K562 (cell line): Measurements from ENCODE around the gene PBX1. TPM values are rescaled to one million over a fixed set of nuclear protein-coding genes. Genes with fewer than 3 reads are reported as not detected.

ENCODE experiments used
- ATAC-seq: fragments of 200-7000 bp; cut with Tn5 transposase; 3 replicates; pipeline ENCODE4 v1.9.1; 2020; ENCODE audit warnings: moderate library complexity
- BruUV-seq: library from RNA; stranded (reverse); fragments of 400-500 nt; replicated peaks from 2 replicates; lab custom pipeline; 2021; lab: Mats Ljungman, UMichigan
- CTCF ChIA-PET: fragments of 300-600 bp; formaldehyde crosslinking; extraction: SDS; loops from one replicate; lab custom pipeline; 2021; ENCODE audit warnings: low intra/inter-chr PET ratio; lab: Yijun Ruan, JAX
- POLR2A ChIA-PET: fragments of 300-600, 350-650 bp; sonication (Branson Sonifier 250); formaldehyde crosslinking; extraction: SDS; loops from one replicate; lab custom pipeline; 2021; ENCODE audit warnings: antibody characterized with exemption, inconsistent platforms; lab: Yijun Ruan, JAX
- DNase-seq, 4 experiments: peaks; one replicate each; pipeline versions ENCODE4 v3.0.0 to v3.0.0-alpha.2; 2011 to 2018; ENCODE audit warnings: low spot score in 3 of 4, mixed read lengths in 3 of 4; ENCODE audit errors: extremely low read depth in 1 of 4
- FAIRE-seq: peaks from 2 replicates; lab custom pipeline; 2011; peaks lifted over from hg19 to GRCh38; lab: Jason Lieb, UNC
- H2AFZ ChIP-seq: 2 replicates; pipeline ENCODE4 v1.6.0; 2011; ENCODE audit warnings: low read depth, low read length, control low read depth, inconsistent platforms
- H3K27ac ChIP-seq: fragments of 200-600 bp; 3 replicates; pipeline ENCODE4 v1.8.0; 2011; ENCODE audit warnings: low read depth, mild to moderate bottlenecking, control low read depth, inconsistent platforms, low read length, moderate library complexity, mixed read lengths; ENCODE audit errors: extremely low read depth
- H3K27me3 ChIP-seq, 2 experiments: fragments of 300-600 bp in 1 of 2; 2 replicates in 1 of 2; 3 replicates in 1 of 2; pipeline versions ENCODE4 v1.6.0 to v1.8.0; 2011; ENCODE audit warnings: inconsistent platforms in 2 of 2, low read length in 2 of 2, mild to moderate bottlenecking in 1 of 2, mixed read lengths in 1 of 2, moderate library complexity in 1 of 2; ENCODE audit not compliant: control insufficient read depth in 2 of 2, insufficient read depth in 2 of 2
- H3K36me3 ChIP-seq: fragments of 300-600 bp; 3 replicates; pipeline ENCODE4 v1.8.0; 2011; ENCODE audit warnings: mild to moderate bottlenecking, low read length, inconsistent platforms; ENCODE audit not compliant: control insufficient read depth, insufficient read depth
- H3K4me1 ChIP-seq, 2 experiments: fragments of 200-600 bp in 1 of 2; replicated peaks in 1 of 2; 2 replicates in 1 of 2; 3 replicates in 1 of 2; pipeline versions ENCODE4 v1.5.1 to v1.8.0; 2011; ENCODE audit warnings: inconsistent platforms in 2 of 2, low read length in 2 of 2, mild to moderate bottlenecking in 1 of 2, mixed read lengths in 1 of 2, moderate library complexity in 1 of 2; ENCODE audit not compliant: control insufficient read depth in 2 of 2, insufficient read depth in 2 of 2
- H3K4me2 ChIP-seq: 2 replicates; pipeline ENCODE4 v1.6.1; 2011; ENCODE audit warnings: low read length, control low read depth, inconsistent platforms, mixed read lengths; ENCODE audit not compliant: insufficient read depth
- H3K4me3 ChIP-seq: fragments of 200-600 bp; sonication (generic), shearing (Covaris generic); 2 replicates; pipeline ENCODE4 v1.5.1; 2016; ENCODE audit warnings: control low read depth, inconsistent platforms
- H3K79me2 ChIP-seq: fragments of 200-600 bp; 3 replicates; pipeline ENCODE4 v1.8.0; 2011; ENCODE audit warnings: low read length, inconsistent platforms; ENCODE audit not compliant: control insufficient read depth, insufficient read depth
- H3K9ac ChIP-seq, 2 experiments: 2 replicates each; pipeline versions ENCODE4 v1.6.0 to v1.6.1; 2011; ENCODE audit warnings: low read depth in 2 of 2, low read length in 2 of 2, control low read depth in 1 of 2, inconsistent platforms in 1 of 2, mild to moderate bottlenecking in 1 of 2, mixed read lengths in 1 of 2; ENCODE audit not compliant: insufficient read depth in 1 of 2
- H3K9me1 ChIP-seq: one replicate; pipeline ENCODE4 v1.6.0; 2011; ENCODE audit warnings: inconsistent platforms, mild to moderate bottlenecking, low read length, moderate library complexity; ENCODE audit not compliant: control insufficient read depth, insufficient read depth
- H3K9me3 ChIP-seq: replicated peaks from 2 replicates; pipeline ENCODE4 v1.5.1; 2011; ENCODE audit warnings: low read depth, low read length, inconsistent platforms; ENCODE audit not compliant: control insufficient read depth, insufficient read depth
- H4K20me1 ChIP-seq: replicated peaks from 2 replicates; pipeline ENCODE4 v1.6.1; 2011; ENCODE audit warnings: low read length, inconsistent platforms, mixed read lengths; ENCODE audit not compliant: control insufficient read depth, insufficient read depth
- CBFA2T2 ChIP-seq: fragments of 450-650 bp; conservative IDR thresholded peaks from 2 replicates; pipeline ENCODE4 v1.6.1; 2017; ENCODE audit warnings: mild to moderate bottlenecking
- L3MBTL2 ChIP-seq: fragments of 450-650 bp; IDR thresholded peaks from 2 replicates; pipeline ENCODE4 v1.6.1; 2016; ENCODE audit warnings: mild to moderate bottlenecking, moderate library complexity
- MCM2 ChIP-seq: fragments of 450-650 bp; IDR thresholded peaks from 2 replicates; pipeline ENCODE4 v1.6.1; 2017; ENCODE audit warnings: low read depth, mild to moderate bottlenecking
- MTF1 ChIP-seq: fragments of 250-450 bp; sonication (Bioruptor Pico); IDR thresholded peaks from 2 replicates; pipeline ENCODE4 v1.9.0; 2021; ENCODE audit warnings: moderate library complexity, mild to moderate bottlenecking, inconsistent platforms, borderline replicate concordance
- NBN ChIP-seq: fragments of 450-650 bp; IDR thresholded peaks from 2 replicates; pipeline ENCODE4 v1.6.1; 2016; ENCODE audit warnings: low read depth, mild to moderate bottlenecking
- PPARD ChIP-seq: fragments of 250-450 bp; sonication (Bioruptor Pico); IDR thresholded peaks from 2 replicates; pipeline ENCODE4 v1.8.0; 2022; ENCODE audit warnings: inconsistent platforms, mild to moderate bottlenecking, moderate library complexity
- RREB1 ChIP-seq: fragments of 250-450 bp; sonication (Bioruptor Pico); IDR thresholded peaks from 2 replicates; pipeline ENCODE4 v1.4.0; 2020
- SIX5 ChIP-seq, 2 experiments: IDR thresholded peaks; 2 replicates each; pipeline ENCODE4 v1.6.1; 2011; ENCODE audit warnings: low read length in 2 of 2, borderline replicate concordance in 1 of 2, low read depth in 1 of 2, mild to moderate bottlenecking in 1 of 2, moderate library complexity in 1 of 2; ENCODE audit not compliant: insufficient read depth in 1 of 2
- TOE1 ChIP-seq, 2 experiments: fragments of 450-650 bp in 1 of 2; sonication (generic) in 1 of 2; formaldehyde crosslinking in 1 of 2; IDR thresholded peaks; 2 replicates each; pipeline versions ENCODE4 v1.7.1 to v1.8.0; 2016 to 2022; ENCODE audit warnings: borderline replicate concordance in 2 of 2, mild to moderate bottlenecking in 2 of 2, antibody characterized with exemption in 1 of 2, inconsistent platforms in 1 of 2, low read depth in 1 of 2, missing genetic modification reagents in 1 of 2, moderate library complexity in 1 of 2
- USF1 ChIP-seq: sonication (generic); formaldehyde crosslinking; IDR thresholded peaks from 2 replicates; pipeline ENCODE4 v1.9.0; 2022; ENCODE audit warnings: mild to moderate bottlenecking, missing genetic modification reagents
- XRCC4 ChIP-seq: IDR thresholded peaks from one replicate; pipeline ENCODE4 v1.6.1; 2011; ENCODE audit not compliant: insufficient read depth, insufficient read length; ENCODE audit errors: extremely low read depth
- WGBS: fragments of 100-300 bp; shearing (Covaris generic); methylation state at CpG from one replicate; pipeline ENCODE4 v1.1.6; 2016; ENCODE audit warnings: low coverage, mixed read lengths; ENCODE audit not compliant: insufficient coverage; ENCODE audit errors: missing lambda C conversion rate; 5-methylcytosine and 5-hydroxymethylcytosine counted together
- in situ Hi-C: fragments of 300-500 bp; cut with MboI; formaldehyde crosslinking; loops from 4 replicates; pipeline ENCODE4 v1.15.0; 2018; ENCODE audit warnings: inconsistent platforms, mixed read lengths
- intact Hi-C: fragments of 100-400 bp; cut with micrococcal nuclease; formaldehyde crosslinking; loops from 2 replicates; pipeline ENCODE4 v1.14.2; 2022
- polyA plus RNA-seq, 8 experiments: library from polyadenylated mRNA; depleted of rRNA in 4 of 8; stranded (reverse) in 5 of 8; unstranded in 3 of 8; fragments of >200 nt; fragmentation: Nextera tagmentation in 2 of 8; fragmentation: Illumina TruSeq in 1 of 8; extraction: Ambion mirVana in 2 of 8; extraction: Trizol in 1 of 8; gene quantifications; 2 replicates each; pipeline versions ENCODE4 v1.2.1 to v1.2.3, GENCODE V29; 2011 to 2014; ENCODE audit warnings: inconsistent platforms in 1 of 8, missing spikeins in 1 of 8
- total RNA-seq, 7 experiments: library from RNA; depleted of rRNA in 6 of 7; stranded (reverse); fragments of >200 nt in 6 of 7; fragmentation: Illumina TruSeq in 2 of 7; extraction: Trizol in 2 of 7; gene quantifications; 2 replicates each; pipeline versions ENCODE4 v1.2.1 to v1.2.3, GENCODE V29; 2011 to 2021; ENCODE audit warnings: low replicate concordance in 1 of 7
- TF ChIP-seq, protein P1 (sequence below): fragments of 450-650 bp; IDR thresholded peaks from 2 replicates; pipeline ENCODE4 v1.6.1; 2016; ENCODE audit warnings: antibody characterized with exemption

The PBX1 gene
- total and polyA plus RNA-seq, 9 of the 15 experiments (the other 6 are each of a cell fraction or from before 2014, with no cell fraction given): 0.03 to 0.62 (median 0.17) TPM

DNA sequence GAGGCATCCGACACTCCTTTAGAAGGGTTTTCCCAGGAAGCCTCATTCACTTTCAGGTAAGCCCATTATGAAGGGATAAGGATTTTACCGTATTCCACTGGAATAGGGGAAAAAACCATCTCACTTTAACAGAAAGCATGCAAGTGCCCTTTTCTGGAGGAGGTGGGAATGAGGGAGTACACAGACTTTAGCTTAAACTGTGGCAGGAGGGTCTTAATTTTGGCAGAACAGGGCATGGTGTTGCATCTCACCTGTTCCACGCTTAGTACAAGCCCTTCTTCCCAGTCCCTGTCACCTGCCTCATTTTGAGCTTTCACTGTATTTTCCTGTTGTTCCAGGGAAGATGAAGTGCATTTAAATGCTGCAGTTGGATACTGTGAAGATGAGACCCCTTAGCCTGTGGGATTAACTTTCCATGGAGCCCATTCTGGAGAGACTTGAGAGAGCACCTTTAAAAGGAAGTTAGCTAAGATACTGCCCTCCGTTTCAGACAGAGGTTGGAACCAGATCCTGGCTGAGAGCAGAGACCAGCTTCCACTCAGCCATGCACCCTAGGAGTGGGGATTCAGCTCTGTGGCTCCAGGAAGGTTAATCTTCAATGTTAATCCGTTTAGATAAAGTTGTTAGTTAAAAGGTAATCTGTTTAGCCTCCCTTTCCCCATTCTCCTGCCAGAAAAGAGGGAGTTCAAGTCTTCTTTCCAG lies 42.6 kb downstream of the PBX1 start (continued):
- TF ChIP-seq SIX5 (IDR thresholded peaks at IDR 0.05; ENCODE audit: borderline replicate concordance in 1 of 2, insufficient read depth in 1 of 2, low read depth in 1 of 2, low read length in 2 of 2): no peak

- no peaks in the 10 kb centered on the region for H3K9me3 ChIP-seq
- no peak overlapping the region for H2AFZ ChIP-seq
- no peaks in the 10 kb centered on the region for H3K9me1 ChIP-seq
- 2% methylated on average over 4 of the region's 4 CpGs for WGBS
- ATAC-seq (no peak; the same call in 2 of the 3 replicates), FAIRE-seq (no peak), DNase-seq (no peak)
- CTCF ChIA-PET: no interaction called here
- BruUV-seq: no TSS peak
- H3K79me2 ChIP-seq: no peaks in the 10 kb centered on the region
- no peaks in the 10 kb centered on the region for H3K4me1 ChIP-seq
- intact Hi-C loops (no loop called here), in situ Hi-C loops (no loop called here)
- no peak overlapping the region for H3K4me2 ChIP-seq
- H3K9ac ChIP-seq: no peak overlapping the region
- H3K36me3 ChIP-seq: no peaks in the 10 kb centered on the region
- no peak overlapping the region for H3K4me3 ChIP-seq
- POLR2A ChIA-PET: interaction anchor here (0.6 to 1.0 kb wide), 3 partner anchors 11 to 96 kb away, joined by 3 read pairs; no protein-coding TSS in a partner anchor
- H4K20me1 ChIP-seq: no peaks in the 10 kb centered on the region
- H3K27me3 ChIP-seq: peaks cover 3 to 15% of the 10 kb centered on the region in 2 experiments; a peak in 4 of 5 replicates
- no peak overlapping the region for H3K27ac ChIP-seq
- TF ChIP-seq TOE1 (IDR thresholded peaks at IDR 0.05; ENCODE audit: borderline replicate concordance) (no peak), TOE1 (CRISPR knock-in tag; IDR thresholded peaks at IDR 0.05; ENCODE audit: borderline replicate concordance, low read depth) (no peak), L3MBTL2 (no peak), XRCC4 (no peak), USF1 (no peak), RREB1 (CRISPR knock-in tag) (no peak), CBFA2T2 (no peak), MTF1 (no peak), MCM2 (no peak), NBN (no peak), PPARD (CRISPR knock-in tag) (no peak)
- TF ChIP-seq, protein P1, sequence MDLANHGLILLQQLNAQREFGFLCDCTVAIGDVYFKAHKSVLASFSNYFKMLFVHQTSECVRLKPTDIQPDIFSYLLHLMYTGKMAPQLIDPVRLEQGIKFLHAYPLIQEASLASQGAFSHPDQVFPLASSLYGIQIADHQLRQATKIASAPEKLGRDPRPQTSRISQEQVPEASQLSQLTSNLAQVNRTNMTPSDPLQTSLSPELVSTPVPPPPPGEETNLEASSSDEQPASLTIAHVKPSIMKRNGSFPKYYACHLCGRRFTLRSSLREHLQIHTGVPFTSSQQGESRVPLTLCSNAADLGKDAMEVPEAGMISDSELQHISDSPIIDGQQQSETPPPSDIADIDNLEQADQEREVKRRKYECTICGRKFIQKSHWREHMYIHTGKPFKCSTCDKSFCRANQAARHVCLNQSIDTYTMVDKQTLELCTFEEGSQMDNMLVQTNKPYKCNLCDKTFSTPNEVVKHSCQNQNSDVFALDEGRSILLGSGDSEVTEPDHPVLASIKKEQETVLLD: no peak
These were observed 43.1 kb downstream of the PBX1 start for GRCh38 chr1:164602101-164602422.
